Heart left ventricle (tissue), 16 donors: Measurements from ENCODE around the gene FOXP1. TPM values are rescaled to one million over a fixed set of nuclear protein-coding genes. Genes with fewer than 3 reads are reported as not detected.

ENCODE experiments used
- ATAC-seq, 4 donors: fragments of 200-7000 bp; cut with Tn5 transposase; one replicate each; pipeline ENCODE4 v1.9.1; 2020 to 2022; ENCODE audit warnings: moderate library complexity in 4 of 4, mild to moderate bottlenecking in 3 of 4, moderate number of reproducible peaks in 1 of 4
- DNase-seq, 5 donors: peaks; one replicate each; pipeline ENCODE4 v3.0.0-alpha.2; 2020
- H3K27ac ChIP-seq, 12 donors: fragments of 200-600 bp; sonication (generic) in 4 of 12; one replicate each; pipeline versions ENCODE4 v1.5.0 to v1.8.0; 2016 to 2022; ENCODE audit warnings: mild to moderate bottlenecking in 2 of 12
- H3K27me3 ChIP-seq, 9 donors: fragments of 200-600 bp; sonication (generic) in 2 of 9; one replicate each; pipeline versions ENCODE4 v1.5.1 to v1.8.0; 2016 to 2022; ENCODE audit warnings: mild to moderate bottlenecking in 3 of 9
- H3K36me3 ChIP-seq, 9 donors: fragments of 200-600 bp; sonication (generic) in 2 of 9; one replicate each; pipeline versions ENCODE4 v1.5.0 to v1.8.0; 2018 to 2022; ENCODE audit warnings: mild to moderate bottlenecking in 2 of 9
- H3K4me1 ChIP-seq, 12 donors: fragments of 200-600 bp; sonication (generic) in 4 of 12; one replicate each; pipeline versions ENCODE4 v1.5.0 to v1.8.0; 2016 to 2022; ENCODE audit warnings: mild to moderate bottlenecking in 3 of 12
- H3K4me3 ChIP-seq, 12 donors: fragments of 200-600 bp; sonication (generic) in 4 of 12; one replicate each; pipeline versions ENCODE4 v1.5.0 to v1.8.0; 2017 to 2022; ENCODE audit warnings: mild to moderate bottlenecking in 9 of 12, moderate library complexity in 4 of 12
- H3K9me3 ChIP-seq, 12 donors: fragments of 200-600 bp; sonication (generic) in 4 of 12; one replicate each; pipeline versions ENCODE4 v1.5.0 to v1.8.0; 2016 to 2022; ENCODE audit warnings: mild to moderate bottlenecking in 1 of 12
- POLR2A ChIP-seq, 2 donors: fragments of 450-650 bp; IDR thresholded peaks; one replicate each; pipeline ENCODE4 v1.6.1; 2017; ENCODE audit warnings: antibody characterized with exemption in 2 of 2, mild to moderate bottlenecking in 2 of 2, moderate library complexity in 2 of 2
- WGBS, 4 donors: extraction: QIAGEN DNeasy Blood & Tissue Kit in 2 of 4; methylation state at CpG; one replicate each; pipeline versions ENCODE4 v1.1.5 to v1.1.7; 2013 to 2018; 5-methylcytosine and 5-hydroxymethylcytosine counted together
- intact Hi-C, 10 donors: fragments of 100-400 bp; cut with DNase I; formaldehyde crosslinking; loops; one replicate each; pipeline versions ENCODE4 v1.11.1 to v1.14.2; 2022
- polyA plus RNA-seq, 2 donors: library from polyadenylated mRNA; stranded (reverse); fragments of 200-250 nt; gene quantifications; one replicate each; pipeline ENCODE4 v1.2.3, GENCODE V29; 2013
- total RNA-seq, 9 donors: library from RNA; depleted of rRNA in 2 of 9; stranded (reverse); fragments of >200 nt in 2 of 9; fragmentation: NEBNext Ultra II Directional in 3 of 9; extraction: Animal tissue kit (Norgen Biotek cat#: 25700) in 3 of 9; gene quantifications; one replicate each; pipeline versions ENCODE4 v1.1.0 to v1.2.4, GENCODE V29; 2016 to 2023
- TF ChIP-seq, protein P1 (sequence below), 12 donors: fragments of 200-600 bp; sonication (generic) in 4 of 12; IDR thresholded peaks; one replicate each; pipeline versions ENCODE4 v1.5.0 to v1.8.0; 2018 to 2022; ENCODE audit warnings: antibody characterized with exemption in 12 of 12, mild to moderate bottlenecking in 5 of 12
- donor health status: ischemic (EF 13 %, LVEDD 7.1; RV severe dilation, severe dysfunction).
- donor health status: healthy with polysubstance abuse.
- donor health status: DM: no; HTN: yes; CAD: no.
- donor health status: DM: no; HTN: no; CAD: no.
- donor health status: ischemic (EF 25% LVEDD 6.9; RV normal size, moderate dysfunction).
- donor health status: ischemic (EF 25% LVEDD 5.7; RV mildly dilated, moderate dysfunction).
- donor health status: healthy.
- donor health status: DM: yes; HTN: yes; CAD: no.
- donor health status: ischemic (EF 35%, LVEDD 5.7; RV mildly dilated, moderate dysfunction).
- donor health status: nonischemic (EF 11% LVEDD 7.7; RV severe dilation, severe dysfunction).
- donor health status: DM: yes; HTN: yes; CAD: no.
- donor health status: PGD.
- donor health status: ischemic (EF 29% LVEDD 5.4; RV normal size, mild dysfunction).
- donor health status: nonischemic (EF 23%, LVEDD 6.1; RV moderate dilation, normal function).

The FOXP1 gene
- total and polyA plus RNA-seq, 11 donors = 14.9 to 67.8 (median 41.1) TPM

DNA sequence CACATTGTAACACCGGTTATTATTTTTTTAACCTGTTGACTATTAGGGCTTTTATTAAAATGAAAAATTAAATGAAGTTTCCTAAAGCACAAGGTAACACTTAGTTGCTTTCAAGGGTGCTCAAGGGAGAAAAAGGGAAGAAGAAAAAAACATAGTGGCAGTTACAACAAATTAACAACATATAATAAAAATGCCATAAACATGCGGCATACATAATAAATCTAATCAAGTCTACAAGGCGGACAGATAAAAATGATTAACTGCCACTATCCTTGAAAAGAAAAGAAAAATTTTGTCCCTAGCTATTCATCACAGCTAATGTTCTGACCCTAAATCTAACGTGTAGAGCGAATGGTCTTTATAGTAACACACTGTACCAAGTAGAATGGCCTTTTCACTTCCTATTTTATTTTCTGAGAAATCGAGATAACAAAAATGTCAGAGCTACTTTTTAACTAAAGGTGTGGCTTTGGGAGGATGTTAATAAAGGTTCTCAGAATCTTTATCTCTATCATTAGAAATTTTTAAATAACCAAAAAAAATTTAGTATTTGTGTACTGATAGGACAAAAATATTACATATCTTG is 194.9 kb downstream of the FOXP1 start:
- 84 to 90% (median 85%) methylated on average over 6 of the region's 6 CpGs for WGBS, 4 donors
- no peak for DNase-seq
- H3K27me3 ChIP-seq = no peaks in the 10 kb centered on the region
- no peak overlapping the region for H3K4me3 ChIP-seq
- intact Hi-C loops = loop anchor here in 1 of 10 donors (5.0 kb wide), 1 partner anchor 194 kb away; the partner anchor contains the start of gene FOXP1
- ATAC-seq = no peak
- no peaks in the 10 kb centered on the region for H3K36me3 ChIP-seq
- TF ChIP-seq, protein P1, sequence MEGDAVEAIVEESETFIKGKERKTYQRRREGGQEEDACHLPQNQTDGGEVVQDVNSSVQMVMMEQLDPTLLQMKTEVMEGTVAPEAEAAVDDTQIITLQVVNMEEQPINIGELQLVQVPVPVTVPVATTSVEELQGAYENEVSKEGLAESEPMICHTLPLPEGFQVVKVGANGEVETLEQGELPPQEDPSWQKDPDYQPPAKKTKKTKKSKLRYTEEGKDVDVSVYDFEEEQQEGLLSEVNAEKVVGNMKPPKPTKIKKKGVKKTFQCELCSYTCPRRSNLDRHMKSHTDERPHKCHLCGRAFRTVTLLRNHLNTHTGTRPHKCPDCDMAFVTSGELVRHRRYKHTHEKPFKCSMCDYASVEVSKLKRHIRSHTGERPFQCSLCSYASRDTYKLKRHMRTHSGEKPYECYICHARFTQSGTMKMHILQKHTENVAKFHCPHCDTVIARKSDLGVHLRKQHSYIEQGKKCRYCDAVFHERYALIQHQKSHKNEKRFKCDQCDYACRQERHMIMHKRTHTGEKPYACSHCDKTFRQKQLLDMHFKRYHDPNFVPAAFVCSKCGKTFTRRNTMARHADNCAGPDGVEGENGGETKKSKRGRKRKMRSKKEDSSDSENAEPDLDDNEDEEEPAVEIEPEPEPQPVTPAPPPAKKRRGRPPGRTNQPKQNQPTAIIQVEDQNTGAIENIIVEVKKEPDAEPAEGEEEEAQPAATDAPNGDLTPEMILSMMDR (IDR thresholded peaks at IDR 0.05) = no peak
- no peak for TF ChIP-seq POLR2A (IDR thresholded peaks at IDR 0.05)
- peaks cover 0 to 78% (median 28%) of the 10 kb centered on the region in 12 donors for H3K4me1 ChIP-seq
- peak overlapping the region in 1 of 12 donors; percentile 35 for H3K27ac ChIP-seq
- no peaks in the 10 kb centered on the region for H3K9me3 ChIP-seq

DNA sequence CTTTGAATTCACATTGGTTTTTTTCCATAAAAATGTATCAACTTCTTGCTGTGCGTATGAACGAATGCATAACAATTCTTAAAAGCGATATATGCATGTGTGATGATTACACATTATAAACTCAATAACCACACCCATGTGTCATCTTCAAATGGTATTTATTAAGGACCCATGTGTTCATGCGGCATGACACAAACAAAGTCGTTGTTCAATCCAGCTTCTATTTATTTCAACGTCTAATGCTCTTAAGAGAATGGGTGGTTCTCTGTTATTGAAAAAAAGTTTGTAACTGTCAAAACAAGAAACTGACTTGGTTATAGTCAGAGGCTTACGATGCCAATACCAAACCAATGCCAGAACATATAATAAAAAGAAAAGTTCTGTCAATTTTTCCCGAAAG is 195.9 kb downstream of the FOXP1 start:
- Histone ChIP-seq H3K27ac (no peak overlapping the region), H3K4me1 (peaks cover 0 to 69% (median 28%) of the 10 kb centered on the region in 12 donors), H3K36me3 (no peaks in the 10 kb centered on the region), H3K9me3 (no peaks in the 10 kb centered on the region), H3K4me3 (no peak overlapping the region), H3K27me3 (no peaks in the 10 kb centered on the region)
- no peak for DNase-seq
- WGBS, 4 donors = 92 to 95% (median 93%) methylated on average over 8 of the region's 8 CpGs
- no peak for TF ChIP-seq POLR2A (IDR thresholded peaks at IDR 0.05)
- TF ChIP-seq, protein P1 (IDR thresholded peaks at IDR 0.05) = no peak
- intact Hi-C loops = loop anchor here in 1 of 10 donors (5.0 kb wide), 1 partner anchor 195 kb away; the partner anchor contains the start of gene FOXP1
- no peak for ATAC-seq

DNA sequence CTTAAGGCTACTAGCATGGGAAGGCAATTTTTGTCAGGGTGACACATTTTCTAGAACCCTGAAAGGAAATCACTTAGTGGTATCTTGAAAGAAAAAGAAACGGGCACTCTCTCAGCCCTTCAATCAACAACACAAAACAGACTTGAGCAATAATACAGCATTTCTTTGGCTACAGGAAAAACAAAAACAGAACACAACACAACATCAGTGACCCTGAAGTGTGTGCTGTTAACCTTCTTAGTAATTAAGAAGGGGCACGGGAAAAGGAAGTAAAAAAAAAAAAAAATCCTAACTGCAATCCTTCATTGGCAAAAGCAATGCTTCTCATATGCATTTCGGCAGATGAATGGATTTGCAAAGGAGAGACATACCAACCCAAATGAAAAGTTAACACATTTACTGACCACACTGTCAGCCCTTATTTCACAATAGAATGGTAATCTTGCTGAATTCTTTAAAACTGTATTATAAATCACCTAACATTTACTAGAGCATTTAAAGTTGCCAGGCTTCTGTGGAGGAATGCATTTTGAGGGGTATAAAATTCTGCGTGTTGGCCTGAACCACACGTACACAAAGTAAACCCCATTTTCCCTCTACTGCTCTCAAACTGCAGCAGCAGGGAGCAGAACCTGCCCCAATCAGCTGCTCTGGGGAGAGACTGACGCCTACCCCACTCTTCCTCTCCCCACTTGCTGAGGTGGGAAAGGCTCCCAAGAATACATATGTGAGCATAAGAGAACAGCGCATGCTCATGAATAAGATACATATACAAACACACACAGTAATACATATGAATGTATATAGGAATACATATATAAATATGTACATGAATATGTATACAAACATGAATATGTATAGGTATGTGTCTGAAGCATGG is 198.5 kb downstream of the FOXP1 start:
- WGBS, 4 donors = 67 to 79% (median 72%) methylated on average over 7 of the region's 7 CpGs
- intact Hi-C loops = loop anchor here in 1 of 10 donors (5.0 kb wide), 1 partner anchor 197 kb away; the partner anchor contains the start of gene FOXP1
- Histone ChIP-seq H3K4me1 (peaks cover 0 to 48% (median 19%) of the 10 kb centered on the region in 12 donors), H3K27me3 (no peaks in the 10 kb centered on the region), H3K4me3 (no peak overlapping the region), H3K36me3 (no peaks in the 10 kb centered on the region), H3K27ac (no peak overlapping the region), H3K9me3 (no peaks in the 10 kb centered on the region)
- no peak for DNase-seq
- TF ChIP-seq POLR2A (IDR thresholded peaks at IDR 0.05) = no peak
- TF ChIP-seq, protein P1 (IDR thresholded peaks at IDR 0.05) = no peak
- ATAC-seq = no peak

DNA sequence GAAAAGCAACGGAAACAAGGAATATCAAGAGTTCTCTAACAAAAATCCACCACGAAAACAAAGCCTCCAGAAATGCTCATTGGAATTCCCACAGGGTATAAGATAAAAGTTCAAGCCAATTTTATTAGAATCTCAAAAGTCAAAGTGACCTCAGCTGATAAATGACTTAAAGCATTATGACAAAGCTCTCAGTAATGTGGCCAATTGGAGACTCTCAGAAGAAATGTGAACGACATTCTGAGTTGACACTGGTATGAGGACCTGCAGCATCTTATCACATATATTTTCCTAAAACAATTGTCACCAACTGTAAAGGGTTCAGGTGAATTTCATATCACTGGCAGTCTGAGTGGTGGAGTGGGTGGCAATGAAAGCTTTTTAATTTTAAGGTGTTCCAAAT is 199.1 kb downstream of the FOXP1 start:
- TF ChIP-seq, protein P1 (IDR thresholded peaks at IDR 0.05) = no peak
- TF ChIP-seq POLR2A (IDR thresholded peaks at IDR 0.05) = no peak
- no peak for DNase-seq
- Histone ChIP-seq H3K4me1 (peaks cover 0 to 43% (median 15%) of the 10 kb centered on the region in 12 donors), H3K27ac (no peak overlapping the region), H3K9me3 (no peaks in the 10 kb centered on the region), H3K4me3 (no peak overlapping the region), H3K27me3 (no peaks in the 10 kb centered on the region), H3K36me3 (no peaks in the 10 kb centered on the region)
- intact Hi-C loops = no loop called here
- 27 to 42% (median 35%) methylated on average over 3 of the region's 3 CpGs for whole genome bisulfite sequencing, 4 donors
- no peak for ATAC-seq
